Fibroblast of pulmonary artery (primary cell): ENCODE measurements around the gene WDR45B.

Source experiments
- DNase-seq: peaks from one replicate; pipeline ENCODE4 v3.0.0-alpha.2; 2010; ENCODE audit warnings: low read depth
- H3K4me3 ChIP-seq: replicated peaks from 2 replicates; pipeline ENCODE4 v1.5.1; 2011; ENCODE audit warnings: low read depth, mild to moderate bottlenecking, control low read depth, low read length, moderate library complexity
- CTCF ChIP-seq: IDR thresholded peaks from 2 replicates; pipeline ENCODE4 v1.5.1; 2011; ENCODE audit warnings: mild to moderate bottlenecking, control low read depth, low read length, inconsistent platforms; ENCODE audit errors: missing control alignments

WDR45B gene

GRCh38 chr17:82596296-82596695 is 51.9 kb downstream of the WDR45B start:
- no peak for DNase-seq
- H3K4me3 ChIP-seq: no peak overlapping the region
- TF ChIP-seq CTCF: no peak

- no peak for DNase-seq
- no peak for TF ChIP-seq CTCF
- no peak overlapping the region for H3K4me3 ChIP-seq
These were observed 52.4 kb downstream of the WDR45B start for GRCh38 chr17:82595893-82596292.

- TF ChIP-seq CTCF: no peak
- no peak overlapping the region for H3K4me3 ChIP-seq
- no peak for DNase-seq
These were observed 53.7 kb downstream of the WDR45B start for GRCh38 chr17:82594571-82594970.

- TF ChIP-seq CTCF: no peak
- H3K4me3 ChIP-seq: peak overlapping the region; percentile 58
- no peak for DNase-seq
These were observed 54.6 kb downstream of the WDR45B start for GRCh38 chr17:82593590-82594087.

GRCh38 chr17:82592767-82593589 is 55.3 kb downstream of the WDR45B start:
- H3K4me3 ChIP-seq: peak overlapping the region; percentile 58
- TF ChIP-seq CTCF: no peak
- DNase-seq: peak; percentile 82

GRCh38 chr17:82592289-82592766 is 55.9 kb downstream of the WDR45B start:
- H3K4me3 ChIP-seq: no peak overlapping the region
- no peak for DNase-seq
- no peak for TF ChIP-seq CTCF
